CD8-positive, alpha-beta memory T cell (primary cell): ENCODE measurements around the gene NAPB. TPM values are rescaled to one million over a fixed set of nuclear protein-coding genes. Genes with fewer than 3 reads are reported as not detected.
A peak's percentile ranks its signal among the peaks of the same experiment; 100 is the strongest.

ENCODE experiments used
- CTCF ChIA-PET: fragments of 350-600 bp; sonication (Branson Sonifier 250); formaldehyde crosslinking; loops from one replicate; lab custom pipeline; 2021; ENCODE audit warnings: antibody characterized with exemption; lab: Charles Lee
- POLR2A ChIA-PET: fragments of 350-600 bp; sonication (Branson Sonifier 250); formaldehyde crosslinking; loops from one replicate; lab custom pipeline; 2021; ENCODE audit warnings: antibody characterized with exemption; lab: Charles Lee
- DNase-seq, 5 donors: peaks; one replicate each; pipeline versions ENCODE4 v3.0.0 to v3.0.0-alpha.2; 2020 to 2022; ENCODE audit warnings: mixed read lengths in 1 of 5
- H3K27ac ChIP-seq: one replicate; pipeline ENCODE4 v1.7.0; 2013; ENCODE audit warnings: low read depth, mild to moderate bottlenecking, low read length, moderate library complexity
- H3K27me3 ChIP-seq: 2 replicates; pipeline ENCODE4 v1.7.0; 2013; ENCODE audit warnings: low read length, mild to moderate bottlenecking; ENCODE audit not compliant: insufficient read depth, poor library complexity, severe bottlenecking
- H3K36me3 ChIP-seq: 2 replicates; pipeline ENCODE4 v1.7.0; 2013; ENCODE audit warnings: mild to moderate bottlenecking, low read length, moderate library complexity; ENCODE audit not compliant: insufficient read depth
- H3K4me1 ChIP-seq: 2 replicates; pipeline ENCODE4 v1.7.0; 2013; ENCODE audit warnings: mild to moderate bottlenecking, low read length, moderate library complexity; ENCODE audit not compliant: insufficient read depth
- H3K4me3 ChIP-seq: 2 replicates; pipeline ENCODE4 v1.7.0; 2013; ENCODE audit warnings: mild to moderate bottlenecking, low read length
- H3K9me3 ChIP-seq: 2 replicates; pipeline ENCODE4 v1.7.0; 2013; ENCODE audit warnings: mild to moderate bottlenecking, low read length
- H3K27ac Mint-ChIP-seq, 8 donors: one replicate each; pipeline ENCODE4 v1.8.0; 2020 to 2021; ENCODE audit warnings: mixed read lengths in 8 of 8, mild to moderate bottlenecking in 6 of 8, inconsistent platforms in 3 of 8, moderate library complexity in 3 of 8
- H3K27me3 Mint-ChIP-seq, 2 donors: one replicate each; pipeline ENCODE4 v1.8.0; 2020 to 2021; ENCODE audit warnings: mixed read lengths in 2 of 2, mild to moderate bottlenecking in 1 of 2, moderate library complexity in 1 of 2
- H3K36me3 Mint-ChIP-seq, 3 donors: one replicate each; pipeline ENCODE4 v1.8.0; 2020 to 2021; ENCODE audit warnings: mixed read lengths in 3 of 3, inconsistent platforms in 1 of 3, mild to moderate bottlenecking in 1 of 3
- H3K4me1 Mint-ChIP-seq, 3 donors: one replicate each; pipeline ENCODE4 v1.8.0; 2020 to 2021; ENCODE audit warnings: mixed read lengths in 3 of 3, inconsistent platforms in 1 of 3, mild to moderate bottlenecking in 1 of 3
- H3K4me3 Mint-ChIP-seq, 7 donors: one replicate each; pipeline ENCODE4 v1.8.0; 2020 to 2021; ENCODE audit warnings: mixed read lengths in 7 of 7, mild to moderate bottlenecking in 6 of 7, moderate library complexity in 4 of 7, inconsistent platforms in 2 of 7
- H3K9me3 Mint-ChIP-seq, 5 donors: one replicate each; pipeline ENCODE4 v1.8.0; 2020 to 2022; ENCODE audit warnings: mixed read lengths in 5 of 5, mild to moderate bottlenecking in 3 of 5, moderate library complexity in 2 of 5, inconsistent platforms in 1 of 5
- polyA plus RNA-seq: library from polyadenylated mRNA; unstranded; fragments of 300-500 nt; fragmentation: Illumina TruSeq; gene quantifications from one replicate; pipeline ENCODE4 v1.2.3, GENCODE V29; 2021
- total RNA-seq, 2 experiments: library from RNA; stranded (reverse); gene quantifications; one replicate each; pipeline ENCODE4 v1.2.3, GENCODE V29; 2021

The NAPB gene
- total and polyA plus RNA-seq, 3 experiments from 2014 or later = 5.2 to 7.6 (median 7.4) TPM

DNA sequence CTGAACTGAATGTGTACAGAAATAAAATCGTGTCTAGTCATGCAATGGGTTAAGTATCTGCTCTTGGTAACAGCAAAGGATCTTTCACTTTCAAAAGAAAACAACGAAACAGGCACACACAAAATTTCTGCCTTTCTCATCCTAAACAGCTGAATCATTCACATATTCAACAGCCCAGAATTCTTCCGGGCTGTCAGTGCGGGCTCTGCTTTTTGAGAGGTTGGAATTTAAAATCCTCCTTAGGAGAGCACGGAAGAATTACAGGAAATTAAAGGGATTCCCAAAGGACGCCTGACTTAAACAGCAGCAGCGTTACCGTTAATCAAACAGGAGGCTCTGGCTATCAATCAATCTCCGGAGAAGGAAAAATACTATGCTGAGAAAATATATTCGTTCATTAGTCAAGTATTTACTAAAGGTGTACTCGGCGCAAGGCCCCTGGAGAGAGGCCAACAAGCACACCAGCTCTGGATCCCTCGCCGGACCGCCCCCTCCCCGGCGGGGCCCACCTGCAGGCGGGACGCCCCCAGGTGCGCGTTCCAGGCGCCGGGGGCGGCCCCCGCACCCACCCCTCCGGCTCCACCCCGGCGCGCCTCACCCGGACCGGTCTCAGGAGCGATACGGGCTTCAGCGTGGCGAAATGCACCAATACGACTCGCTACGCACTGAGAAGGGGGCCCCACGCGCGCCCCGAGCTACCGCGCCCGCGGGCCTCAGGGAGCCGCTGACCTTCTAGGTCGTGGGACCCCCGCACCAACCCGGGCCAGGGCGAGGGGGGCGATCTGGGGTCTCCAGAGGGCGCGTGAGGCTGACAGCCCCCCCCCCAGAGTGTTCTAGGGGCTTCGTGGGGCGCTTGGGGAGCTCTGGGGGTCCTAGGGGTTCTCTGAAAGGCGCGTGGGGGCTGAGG is 1.0 kb downstream of the NAPB start:
- CTCF ChIA-PET = interaction anchor here (1.2 to 4.5 kb wide), 4 partner anchors 22 to 70 kb away, joined by 3 to 42 read pairs (median 8); partner anchors contain the start of genes GZF1 and NXT1
- H3K4me1 Mint-ChIP-seq = peaks cover 48 to 56% (median 54%) of the 10 kb centered on the region in 3 donors
- H3K27me3 Mint-ChIP-seq = peaks cover 3 to 15% of the 10 kb centered on the region in 2 donors
- no peaks in the 10 kb centered on the region for H3K9me3 Mint-ChIP-seq
- Histone ChIP-seq H3K9me3 (no peaks in the 10 kb centered on the region), H3K36me3 (no peaks in the 10 kb centered on the region), H3K4me1 (peaks cover 18% of the 10 kb centered on the region), H3K4me3 (peak overlapping the region; percentile 82), H3K27me3 (no peaks in the 10 kb centered on the region), H3K27ac (peak overlapping the region; percentile 76)
- peak overlapping the region; percentile 89 to 94 (median 90) for H3K4me3 Mint-ChIP-seq
- POLR2A ChIA-PET = interaction anchor here (3.6 to 5.1 kb wide), 2 partner anchors 62 to 70 kb away, joined by 30 to 32 read pairs; partner anchors contain the start of gene NXT1
- peak; percentile 24 to 68 (median 33) for DNase-seq
- peak overlapping the region; percentile 84 to 96 (median 92) for H3K27ac Mint-ChIP-seq
- peaks cover 0 to 3% (median 0%) of the 10 kb centered on the region in 3 donors for H3K36me3 Mint-ChIP-seq

DNA sequence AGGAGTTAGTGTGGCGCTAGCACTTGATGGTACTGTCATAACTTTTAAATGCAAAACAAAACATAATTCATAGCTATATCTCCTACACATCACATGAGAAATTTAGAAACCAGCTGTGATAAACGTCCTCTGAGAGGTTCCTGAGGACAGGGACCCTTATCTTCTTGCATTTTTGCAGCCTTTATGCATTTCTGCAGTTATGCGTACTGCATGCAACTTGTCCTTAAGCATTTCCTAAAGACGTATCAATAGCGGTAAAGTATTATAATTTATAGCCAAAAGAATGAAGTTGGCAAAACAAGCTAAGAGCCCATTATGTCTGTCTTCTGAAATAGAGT is 1.7 kb downstream of the NAPB start:
- H3K4me1 Mint-ChIP-seq = peaks cover 52 to 60% (median 58%) of the 10 kb centered on the region in 3 donors
- H3K36me3 ChIP-seq = no peaks in the 10 kb centered on the region
- CTCF ChIA-PET = interaction anchor here (1.2 to 4.5 kb wide), 4 partner anchors 22 to 69 kb away, joined by 3 to 42 read pairs (median 8); partner anchors contain the start of genes GZF1 and NXT1

DNA sequence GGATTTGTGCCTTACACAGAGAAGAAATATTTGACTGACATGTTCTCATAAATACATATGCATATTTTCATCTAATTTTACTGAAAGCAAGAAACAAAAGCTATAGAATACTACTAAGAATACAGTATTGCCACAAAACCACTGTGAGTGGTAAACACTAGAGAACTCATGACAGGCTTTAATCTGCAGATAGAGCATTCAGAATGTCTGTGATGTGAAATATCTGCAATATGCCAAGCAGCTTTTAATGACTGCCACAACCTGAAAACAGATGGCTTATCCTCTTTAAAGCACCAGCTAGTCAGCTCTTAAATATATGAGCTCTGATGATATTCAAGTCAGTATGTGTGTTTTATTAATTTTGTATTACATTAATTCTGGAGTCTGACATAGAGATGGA is 3.4 kb downstream of the NAPB start:
- H3K9me3 ChIP-seq = no peaks in the 10 kb centered on the region
- no peaks in the 10 kb centered on the region for H3K36me3 ChIP-seq
- H3K4me3 Mint-ChIP-seq = peak overlapping the region in 5 of 7 donors; percentile 35 to 61 (median 38)
- CTCF ChIA-PET = interaction anchor here (1.3 to 1.7 kb wide), 2 partner anchors 63 to 68 kb away, joined by 4 to 7 read pairs; no protein-coding TSS in a partner anchor
- no peak overlapping the region for H3K27ac ChIP-seq
- H3K27me3 ChIP-seq = no peaks in the 10 kb centered on the region
- H3K4me1 ChIP-seq = peaks cover 18% of the 10 kb centered on the region
- H3K4me3 ChIP-seq = no peak overlapping the region
- H3K27ac Mint-ChIP-seq = peak overlapping the region; percentile 38 to 79 (median 74)
- POLR2A ChIA-PET = interaction anchor here (5.1 kb wide), 1 partner anchor 59 kb away, joined by 30 read pairs; no protein-coding TSS in a partner anchor
- DNase-seq = no peak
- peaks cover 0 to 3% of the 10 kb centered on the region in 2 donors for H3K27me3 Mint-ChIP-seq
- peaks cover 0 to 3% (median 0%) of the 10 kb centered on the region in 3 donors for H3K36me3 Mint-ChIP-seq
- H3K4me1 Mint-ChIP-seq = peaks cover 57 to 68% (median 66%) of the 10 kb centered on the region in 3 donors
- no peaks in the 10 kb centered on the region for H3K9me3 Mint-ChIP-seq

More for the DNA sequence above, 1.7 kb downstream of the NAPB start:
- Histone ChIP-seq H3K27me3 (no peaks in the 10 kb centered on the region), H3K4me1 (peaks cover 18% of the 10 kb centered on the region), H3K27ac (peak overlapping the region; percentile 76), H3K9me3 (no peaks in the 10 kb centered on the region), H3K4me3 (peak overlapping the region; percentile 82)
- DNase-seq = no peak
- peaks cover 0 to 9% of the 10 kb centered on the region in 2 donors for H3K27me3 Mint-ChIP-seq
- POLR2A ChIA-PET = interaction anchor here (3.6 to 5.1 kb wide), 2 partner anchors 61 to 70 kb away, joined by 30 to 32 read pairs; partner anchors contain the start of gene NXT1
- peak overlapping the region; percentile 89 to 94 (median 90) for H3K4me3 Mint-ChIP-seq
- H3K27ac Mint-ChIP-seq = peak overlapping the region; percentile 56 to 96 (median 86)
- peaks cover 0 to 3% (median 0%) of the 10 kb centered on the region in 3 donors for H3K36me3 Mint-ChIP-seq
- no peaks in the 10 kb centered on the region for H3K9me3 Mint-ChIP-seq

DNA sequence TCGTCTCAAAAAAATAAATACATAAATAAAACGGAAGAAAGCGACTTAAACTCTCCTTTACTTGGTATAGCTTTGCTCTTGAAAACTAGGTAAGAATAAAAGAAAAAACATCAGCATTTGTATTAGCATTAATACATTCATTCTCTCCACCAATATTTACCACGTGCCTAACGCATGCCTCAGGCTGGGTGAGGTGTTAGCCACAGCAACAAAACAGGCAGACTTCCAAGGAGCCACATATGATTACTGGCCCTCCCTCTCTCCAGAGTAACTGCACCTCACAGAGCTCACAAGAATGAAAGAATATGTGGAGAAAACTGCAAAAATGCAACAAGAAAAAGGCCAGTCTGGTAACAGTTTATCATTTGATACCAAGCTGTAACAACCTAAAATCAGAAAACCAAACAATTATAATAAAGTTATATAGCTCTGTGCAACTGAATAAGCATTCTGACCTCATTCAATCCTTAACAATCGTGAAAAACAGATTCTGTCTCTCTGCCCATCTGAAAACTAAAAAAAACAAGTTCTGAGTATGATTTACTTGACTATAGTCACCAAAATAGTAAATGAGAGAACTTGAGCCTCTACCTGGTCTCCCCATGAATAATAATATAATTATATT is 5.2 kb downstream of the NAPB start:
- CTCF ChIA-PET = interaction anchor here (0.6 to 1.3 kb wide), 5 partner anchors 19 to 492 kb away, joined by 3 to 4 read pairs (median 3); no protein-coding TSS in a partner anchor
- POLR2A ChIA-PET = no interaction called here
- peaks cover 61 to 75% (median 75%) of the 10 kb centered on the region in 3 donors for H3K4me1 Mint-ChIP-seq

DNA sequence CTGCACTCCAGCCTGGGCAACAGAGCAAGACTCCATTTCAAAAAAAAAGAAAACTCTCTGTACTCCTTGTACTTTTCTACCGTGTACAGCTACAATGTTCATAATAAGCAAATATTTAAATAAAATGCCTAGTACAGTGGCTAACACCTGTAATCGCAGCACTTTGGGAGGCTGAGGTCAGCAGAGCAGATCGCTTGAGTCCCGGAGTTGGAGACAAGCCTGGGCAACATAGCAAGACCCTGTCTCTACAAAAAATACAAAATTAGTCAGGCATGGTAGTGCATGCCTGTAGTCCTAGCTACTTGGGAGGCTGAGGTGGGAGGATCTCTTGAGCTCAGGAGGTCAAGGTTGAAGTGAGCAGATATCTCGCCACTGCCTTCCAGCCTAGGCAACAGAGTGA is 5.7 kb downstream of the NAPB start:
- Histone ChIP-seq H3K4me3 (no peak overlapping the region), H3K36me3 (no peaks in the 10 kb centered on the region), H3K27ac (no peak overlapping the region), H3K9me3 (no peaks in the 10 kb centered on the region), H3K27me3 (no peaks in the 10 kb centered on the region), H3K4me1 (peaks cover 18% of the 10 kb centered on the region)
- Mint-ChIP-seq H3K27ac (peak overlapping the region; percentile 7 to 82 (median 49)), H3K27me3 (no peaks in the 10 kb centered on the region), H3K4me1 (peaks cover 62 to 80% (median 79%) of the 10 kb centered on the region in 3 donors), H3K9me3 (no peaks in the 10 kb centered on the region), H3K36me3 (peaks cover 0 to 10% (median 0%) of the 10 kb centered on the region in 3 donors), H3K4me3 (peak overlapping the region in 6 of 7 donors; percentile 21 to 59 (median 44))
- ChIA-PET POLR2A (no interaction called here), CTCF (interaction anchor here (0.8 to 1.3 kb wide), 3 partner anchors 26 to 66 kb away, joined by 3 to 4 read pairs (median 3); no protein-coding TSS in a partner anchor)
- no peak for DNase-seq

More for the DNA sequence above, 5.2 kb downstream of the NAPB start:
- Histone ChIP-seq H3K4me3 (no peak overlapping the region), H3K36me3 (no peaks in the 10 kb centered on the region), H3K27me3 (no peaks in the 10 kb centered on the region), H3K4me1 (peaks cover 18% of the 10 kb centered on the region), H3K9me3 (no peaks in the 10 kb centered on the region), H3K27ac (no peak overlapping the region)
- DNase-seq = peak in 3 of 5 donors; percentile 31 to 71 (median 34)
- Mint-ChIP-seq H3K9me3 (no peaks in the 10 kb centered on the region), H3K27me3 (no peaks in the 10 kb centered on the region), H3K27ac (peak overlapping the region; percentile 7 to 82 (median 49)), H3K4me3 (peak overlapping the region in 6 of 7 donors; percentile 3 to 59 (median 44)), H3K36me3 (peaks cover 0 to 10% (median 0%) of the 10 kb centered on the region in 3 donors)

DNA sequence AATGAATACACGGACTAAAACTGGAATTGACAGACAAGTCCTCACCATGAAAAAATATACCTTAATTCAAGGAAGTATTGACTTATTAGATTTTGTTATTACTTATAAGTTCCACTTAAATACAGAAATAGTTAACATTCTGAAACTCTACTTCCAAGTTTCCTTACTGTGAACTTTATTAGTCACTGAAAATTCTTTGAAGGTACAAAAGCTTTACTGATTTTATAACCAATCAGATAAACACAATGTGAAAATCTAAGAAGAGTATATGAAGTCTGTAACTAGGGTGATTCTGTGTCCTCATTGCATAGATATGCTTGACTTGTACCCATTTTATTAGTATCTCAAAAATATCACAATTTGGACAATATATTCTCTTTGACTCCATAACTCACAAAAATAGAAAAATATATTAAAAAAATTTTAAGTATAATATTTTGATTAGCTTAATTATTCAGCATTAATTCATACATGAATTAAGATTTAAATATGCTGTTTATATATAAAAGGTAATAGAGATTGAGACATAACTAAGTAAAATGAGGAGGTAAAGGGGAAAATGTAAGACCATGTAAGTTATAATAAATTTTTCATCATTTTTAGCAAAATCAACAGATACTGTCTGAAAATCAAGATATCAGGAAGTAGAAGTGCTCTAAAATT is 6.6 kb downstream of the NAPB start:
- no peak for DNase-seq
- no peak overlapping the region for H3K4me3 ChIP-seq
- no peaks in the 10 kb centered on the region for H3K27me3 Mint-ChIP-seq
- H3K27ac Mint-ChIP-seq = peak overlapping the region in 1 of 8 donors; percentile 17
- H3K36me3 Mint-ChIP-seq = peaks cover 0 to 6% (median 0%) of the 10 kb centered on the region in 3 donors
- ChIA-PET CTCF (interaction anchor here (1.0 kb wide), 1 partner anchor 65 kb away, joined by 3 read pairs; no protein-coding TSS in a partner anchor), POLR2A (no interaction called here)
- H3K4me1 Mint-ChIP-seq = peaks cover 63 to 83% (median 73%) of the 10 kb centered on the region in 3 donors
- H3K36me3 ChIP-seq = no peaks in the 10 kb centered on the region
- no peak overlapping the region for H3K4me3 Mint-ChIP-seq
- H3K27me3 ChIP-seq = no peaks in the 10 kb centered on the region
- H3K27ac ChIP-seq = no peak overlapping the region
- no peaks in the 10 kb centered on the region for H3K9me3 Mint-ChIP-seq
- H3K4me1 ChIP-seq = peaks cover 12% of the 10 kb centered on the region
- no peaks in the 10 kb centered on the region for H3K9me3 ChIP-seq

DNA sequence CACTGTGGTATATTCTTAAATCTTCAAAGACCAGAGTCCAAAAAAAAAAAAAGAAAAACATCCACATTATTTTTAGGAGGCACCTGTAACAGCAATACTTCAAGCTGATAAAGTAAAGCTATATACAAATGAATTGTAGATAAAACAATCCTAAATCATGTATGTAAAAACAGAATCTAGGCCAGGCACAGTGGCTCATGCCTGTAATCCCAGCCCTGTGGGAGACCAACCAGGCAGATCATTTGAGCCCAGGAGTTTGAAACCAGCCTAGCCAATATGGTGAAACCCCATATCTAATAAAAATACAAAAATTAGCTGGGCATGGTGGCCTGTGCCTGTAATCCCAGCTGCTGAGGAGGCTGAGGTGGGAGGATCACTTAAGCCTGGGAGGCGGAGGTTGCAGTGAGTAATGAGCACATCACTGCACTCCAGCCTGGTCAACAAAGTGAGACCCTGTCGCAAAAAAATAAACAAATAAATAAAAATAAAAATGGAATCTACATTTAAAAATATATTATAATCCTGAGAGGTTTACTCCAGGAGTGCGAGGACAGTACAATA is 7.3 kb downstream of the NAPB start:
- no peak overlapping the region for H3K27ac ChIP-seq
- Mint-ChIP-seq H3K36me3 (peaks cover 0 to 6% (median 0%) of the 10 kb centered on the region in 3 donors), H3K4me1 (peaks cover 56 to 77% (median 66%) of the 10 kb centered on the region in 3 donors), H3K4me3 (no peak overlapping the region), H3K9me3 (no peaks in the 10 kb centered on the region), H3K27me3 (no peaks in the 10 kb centered on the region), H3K27ac (peak overlapping the region in 1 of 8 donors; percentile 42)
- no peaks in the 10 kb centered on the region for H3K36me3 ChIP-seq
- ChIA-PET POLR2A (no interaction called here), CTCF (no interaction called here)
- no peaks in the 10 kb centered on the region for H3K27me3 ChIP-seq
- H3K9me3 ChIP-seq = no peaks in the 10 kb centered on the region
- peaks cover 9% of the 10 kb centered on the region for H3K4me1 ChIP-seq
- no peak overlapping the region for H3K4me3 ChIP-seq
- no peak for DNase-seq
